GM20431 (cell line): ENCODE measurements around the gene NDUFC2.
"Not testable (repeated sequence)": the region's sequence is repeated elsewhere in the genome, so short reads cannot be mapped to it uniquely, and the experiment has no call there.

Experiments used
- in situ Hi-C: fragments of 300-500 bp; cut with MseI, MboI; formaldehyde crosslinking; loops from one replicate; pipeline ENCODE4 v1.15.0; 2020; ENCODE audit warnings: low sequenced_read_pairs; ENCODE audit not compliant: unreplicated experiment

NDUFC2 gene

DNA sequence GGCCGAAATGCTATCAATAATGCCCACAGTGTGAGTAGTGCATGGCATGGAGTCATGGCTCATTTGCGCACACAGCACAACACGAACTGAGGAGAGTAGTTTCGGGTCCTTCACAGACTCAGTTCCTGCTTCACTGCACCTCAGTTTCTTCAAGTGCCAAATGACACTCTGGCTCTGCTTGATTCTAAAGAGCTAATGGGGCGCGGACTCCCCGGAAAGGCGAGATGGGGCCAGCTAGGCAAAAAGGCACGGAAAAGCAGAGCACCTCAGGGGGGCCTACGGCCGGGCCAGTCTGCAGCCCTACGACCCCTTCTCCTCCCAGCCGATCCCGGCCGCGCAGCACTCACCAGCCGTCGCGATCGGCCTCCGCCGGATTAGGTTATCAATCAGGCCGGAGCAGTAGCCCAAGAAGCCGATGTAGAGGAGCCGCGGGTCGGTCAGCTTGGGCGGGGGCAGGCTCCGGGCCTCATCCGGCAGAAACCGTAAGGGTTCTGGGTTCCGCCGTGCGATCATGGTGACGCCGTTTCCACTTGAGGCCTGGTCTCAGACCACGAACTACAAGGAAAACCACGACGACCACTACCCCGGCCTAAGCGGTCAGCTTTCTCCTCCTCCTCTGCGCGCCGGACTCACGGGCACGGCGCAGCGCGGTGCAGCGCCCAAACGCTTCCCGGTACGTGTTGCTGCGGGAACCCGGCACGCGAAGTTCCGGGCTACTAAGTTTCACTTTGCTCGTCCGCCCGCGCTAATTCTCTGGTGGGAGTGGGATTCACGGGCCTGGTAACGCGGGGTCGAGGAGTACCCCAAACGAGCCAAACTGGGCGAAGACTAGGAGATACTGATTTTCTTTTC, at the start of gene NDUFC2:
NDUFC2 (minus strand) TSS at position 631 of the 852 bp plus-strand sequence; CDS start at position 513, 118 bp downstream.
- in situ Hi-C loops, result no loop called here

DNA sequence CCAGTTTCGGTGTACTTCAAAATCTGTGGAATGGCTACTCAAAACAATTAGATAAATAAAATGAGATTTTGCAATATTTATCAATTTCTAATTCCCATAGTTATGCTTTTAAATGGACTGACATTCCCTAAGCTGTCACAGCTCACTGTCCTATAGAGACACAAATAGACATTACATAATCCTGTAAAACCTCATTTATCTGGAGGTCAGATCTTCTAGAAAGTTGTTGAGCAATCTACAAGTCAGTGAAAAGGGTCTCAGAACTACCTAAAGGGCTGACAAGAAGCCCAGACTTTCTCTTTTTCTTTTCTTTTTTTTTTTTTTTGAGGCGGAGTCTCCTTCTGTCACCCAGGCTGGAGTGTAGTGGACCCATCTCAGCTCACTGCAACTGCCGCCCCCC, 47.7 kb upstream of the NDUFC2 start:
- in situ Hi-C loops, result no loop called here

DNA sequence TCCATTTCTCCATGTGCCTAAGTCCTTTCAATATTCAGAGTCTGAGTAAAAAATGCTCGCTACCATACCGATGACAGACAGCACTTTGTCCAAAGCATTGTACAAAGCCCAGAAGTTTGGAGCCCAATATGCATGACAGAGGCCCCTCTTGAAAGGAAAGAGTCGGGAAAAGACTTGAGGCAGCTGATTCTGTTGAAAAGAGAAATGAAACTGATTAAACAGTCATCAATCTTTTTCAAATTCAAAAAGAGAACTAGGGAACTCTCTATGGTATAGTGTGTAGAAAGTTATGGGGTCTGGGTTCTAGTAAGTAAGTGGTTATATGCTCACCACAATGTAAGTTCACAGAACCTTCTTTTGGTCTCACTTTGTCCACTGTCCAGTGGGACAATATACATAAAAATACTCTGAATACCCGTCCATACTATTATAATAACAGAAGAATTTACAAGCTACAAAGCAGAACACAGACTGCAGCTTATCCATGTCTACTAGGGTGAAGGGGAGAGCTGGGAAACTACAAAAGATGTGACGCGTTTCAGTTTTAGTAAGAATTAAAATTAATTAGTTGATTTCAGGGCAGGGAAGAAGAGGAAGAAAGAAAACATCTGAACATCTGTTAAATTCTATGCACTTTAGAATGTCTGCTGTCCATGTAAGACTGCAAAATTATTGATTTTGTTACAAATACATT, 33.1 kb upstream of the NDUFC2 start:
- in situ Hi-C loops, result no loop called here

DNA sequence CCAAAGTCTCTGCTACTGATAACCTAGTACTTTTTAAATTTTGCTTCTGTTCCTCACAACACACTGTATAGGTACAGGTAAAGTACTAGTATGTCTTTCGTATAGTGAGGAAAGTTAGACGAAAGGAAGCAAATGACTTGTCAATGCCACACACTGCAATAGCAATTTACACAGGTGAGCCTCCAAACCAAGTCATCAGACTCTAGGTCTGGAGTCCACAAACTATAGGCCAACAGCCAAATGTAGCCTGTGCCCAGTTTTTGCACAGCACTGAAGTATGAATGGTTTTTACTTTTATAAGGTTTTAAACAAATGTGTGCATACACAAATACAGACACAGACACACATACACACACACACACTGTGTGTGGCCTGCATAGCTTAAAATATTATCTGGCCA, 31.6 kb upstream of the NDUFC2 start:
- in situ Hi-C loops, result no loop called here

DNA sequence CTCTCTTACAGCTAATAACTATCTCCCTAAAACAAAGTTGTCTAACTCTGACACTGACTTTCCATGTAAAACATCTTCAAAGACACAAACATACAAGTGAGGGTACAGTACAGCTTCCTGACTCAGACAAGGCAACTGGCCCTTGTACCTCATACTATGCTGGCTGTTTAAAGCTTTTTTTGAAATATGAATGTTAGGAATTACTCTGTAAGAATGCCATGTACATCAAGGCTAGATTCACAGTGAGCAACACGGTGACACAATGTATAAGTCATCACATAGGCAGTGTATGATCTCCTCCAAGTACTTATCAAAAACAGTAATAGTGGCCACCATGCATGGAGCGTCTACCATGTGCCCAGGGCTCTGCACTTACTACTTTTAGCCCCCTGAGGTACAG, 31.2 kb upstream of the NDUFC2 start:
- in situ Hi-C loops, result no loop called here

DNA sequence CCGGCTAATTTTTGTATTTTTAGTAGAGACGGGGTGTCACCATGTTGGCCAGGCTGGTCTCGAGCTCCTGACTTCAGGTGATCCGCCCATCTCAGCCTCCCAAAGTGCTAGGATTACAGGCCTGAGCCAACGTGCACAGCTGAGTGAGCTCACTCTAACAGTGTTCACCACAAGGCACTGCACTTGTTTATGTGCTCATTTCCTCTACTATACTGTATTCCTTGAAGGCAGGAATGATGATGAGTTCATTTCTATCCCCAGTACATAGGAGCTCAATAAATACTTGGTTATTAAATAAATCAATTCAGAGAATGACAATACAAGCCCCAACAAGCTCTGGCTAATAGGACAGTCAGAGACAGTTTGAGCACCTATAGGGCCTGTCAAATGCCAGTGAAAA, 30.7 kb upstream of the NDUFC2 start:
- in situ Hi-C loops, result no loop called here

DNA sequence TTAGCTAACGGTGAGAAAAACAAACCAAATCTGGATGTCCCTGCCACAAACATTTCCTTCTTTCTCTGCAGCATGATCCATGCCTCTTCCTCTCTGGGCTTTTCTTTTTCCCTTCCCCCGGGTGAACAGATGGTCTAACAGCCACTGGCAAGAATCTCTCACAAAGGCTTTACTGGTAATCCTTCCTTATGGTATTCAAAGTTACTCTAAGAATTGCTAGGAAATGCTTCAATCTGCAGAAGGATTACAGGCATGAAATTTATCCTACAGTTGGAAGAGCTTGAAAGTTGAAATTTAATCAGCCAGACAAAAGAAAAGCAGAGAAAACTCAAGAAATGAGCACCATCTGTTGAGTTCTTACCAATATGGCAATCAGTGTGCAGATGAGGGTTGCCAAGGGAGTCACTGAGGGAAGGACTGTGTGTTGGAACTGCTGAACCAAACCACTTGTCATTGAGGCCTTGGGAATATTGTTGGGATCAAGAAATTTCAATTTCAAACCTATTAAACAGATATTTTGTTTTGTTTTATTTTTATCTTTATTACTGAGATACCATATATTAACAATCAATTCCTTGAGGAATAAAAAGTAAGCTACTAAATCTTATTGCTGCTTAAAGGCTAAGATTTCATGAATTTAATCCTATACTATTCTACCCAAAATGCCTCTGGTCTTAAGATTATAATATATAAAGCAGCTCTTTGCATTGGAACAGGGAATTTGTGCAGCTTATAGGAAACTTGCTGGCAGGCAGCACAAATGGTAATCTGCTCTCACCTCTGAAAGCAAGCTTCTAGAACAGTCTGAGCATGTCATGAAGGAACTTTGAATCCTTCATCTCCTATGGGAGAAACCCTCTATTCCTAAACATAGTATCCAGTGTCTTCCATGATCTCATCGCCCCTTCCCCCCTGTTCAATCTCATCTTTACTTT, 29.7 kb upstream of the NDUFC2 start:
- in situ Hi-C loops, result no loop called here

DNA sequence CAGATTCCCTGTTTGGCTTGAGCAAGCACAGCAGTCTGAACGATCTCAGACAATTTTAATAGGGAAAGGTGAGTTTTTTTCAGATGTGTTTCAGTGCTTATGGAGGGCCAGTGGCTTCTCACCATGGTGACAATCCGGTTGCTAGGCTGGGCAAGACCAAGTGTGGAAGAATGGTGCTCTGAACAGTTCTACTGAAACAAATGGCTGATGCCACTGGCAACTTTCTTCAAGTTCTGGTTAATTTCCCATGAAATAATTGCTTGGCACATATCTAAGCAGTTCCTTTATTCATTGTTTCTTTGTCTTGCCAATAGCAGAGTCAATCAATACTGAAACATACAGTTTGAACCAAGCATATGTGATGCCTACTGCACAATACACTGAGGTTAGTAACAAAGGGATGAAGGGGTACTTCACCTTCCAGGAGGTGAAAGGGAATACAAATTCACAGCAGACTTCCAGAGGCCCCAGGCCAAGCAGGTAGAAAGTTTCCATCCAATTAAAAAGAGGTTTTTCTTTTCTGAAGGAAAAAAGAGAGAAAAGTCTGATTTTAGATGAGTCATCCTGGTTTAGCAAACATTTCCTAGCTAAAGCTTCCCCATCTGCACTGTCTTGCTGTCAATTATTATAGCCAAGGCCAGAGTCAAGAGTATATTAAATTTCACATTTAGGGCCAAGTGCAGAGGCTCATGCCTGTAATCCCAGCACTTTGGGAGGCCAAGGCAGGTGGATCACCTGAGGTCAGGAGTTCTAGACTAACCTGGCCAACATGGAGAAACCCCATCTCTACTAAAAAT, 21.2 kb upstream of the NDUFC2 start:
- in situ Hi-C loops, result no loop called here

DNA sequence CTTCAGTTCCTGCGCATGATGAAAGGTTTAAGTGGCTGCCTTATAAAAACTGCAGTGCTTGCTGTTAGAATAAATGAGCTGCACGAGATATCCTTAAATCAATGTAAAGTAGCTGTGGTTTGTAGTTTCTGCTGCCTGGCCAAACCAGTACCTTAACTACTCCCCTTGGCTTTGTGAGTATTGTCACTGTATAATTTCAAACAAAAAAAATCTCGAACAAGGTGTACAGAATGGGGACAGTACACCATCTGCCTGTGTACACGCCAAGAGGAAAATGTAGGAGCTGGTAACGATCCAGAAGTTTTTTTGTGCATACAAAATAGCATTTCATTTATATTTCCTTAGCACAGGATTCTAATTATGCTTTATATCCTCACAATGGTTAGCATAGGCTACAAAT, 20.6 kb upstream of the NDUFC2 start:
- in situ Hi-C loops, result no loop called here

DNA sequence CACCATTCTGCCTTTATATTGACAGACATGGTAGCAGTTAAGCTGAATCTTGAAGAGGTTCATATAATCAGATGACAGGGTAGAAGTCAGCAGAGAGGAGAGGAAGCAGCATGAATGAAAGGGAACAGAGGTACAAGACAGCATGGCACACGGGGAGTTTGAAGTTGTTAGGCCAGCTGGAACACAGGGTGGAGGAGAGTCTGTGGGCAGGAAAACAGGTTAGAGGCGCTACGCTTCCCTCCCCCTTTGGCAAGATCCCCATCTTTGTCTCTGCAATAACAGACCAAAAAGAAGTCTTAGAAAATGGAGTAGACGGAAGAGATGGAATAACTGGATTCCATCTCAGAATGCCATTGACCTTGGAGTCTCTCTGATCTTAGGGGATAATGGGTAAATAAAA, 20.0 kb upstream of the NDUFC2 start:
- in situ Hi-C loops, result no loop called here

DNA sequence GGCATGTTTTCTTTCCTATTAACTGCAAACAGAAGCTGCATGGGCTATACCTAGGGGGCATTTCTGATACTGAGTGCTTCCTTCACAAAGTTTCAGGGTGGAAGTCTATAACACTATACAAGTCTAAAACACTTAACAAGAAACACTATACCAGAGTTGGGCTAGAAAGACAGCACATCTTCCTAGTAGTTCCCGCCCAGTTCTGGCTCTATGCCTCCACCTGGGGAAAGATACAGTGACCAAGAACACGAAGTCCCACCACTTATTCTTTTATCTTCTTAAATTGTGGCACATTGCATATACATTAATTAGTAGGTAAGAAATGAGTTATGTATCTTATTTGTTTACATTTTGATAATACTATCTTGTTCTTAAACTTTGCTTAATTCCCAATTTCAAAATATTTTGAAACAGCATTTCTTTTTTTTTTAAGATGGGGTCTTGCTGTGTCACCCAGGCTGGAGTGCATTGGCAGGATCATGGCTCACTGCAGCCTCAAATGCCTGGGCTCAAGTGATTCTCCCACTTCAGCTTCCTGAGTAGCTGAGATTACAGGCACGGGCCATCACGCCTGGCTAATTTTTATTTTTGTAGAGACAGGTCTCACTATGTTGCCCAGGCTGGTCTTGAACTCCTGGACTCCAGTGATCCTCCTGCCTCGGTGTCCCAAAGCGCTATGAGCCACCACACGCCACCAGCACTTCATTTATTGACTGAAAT, 18.2 kb upstream of the NDUFC2 start:
- in situ Hi-C loops, result no loop called here

DNA sequence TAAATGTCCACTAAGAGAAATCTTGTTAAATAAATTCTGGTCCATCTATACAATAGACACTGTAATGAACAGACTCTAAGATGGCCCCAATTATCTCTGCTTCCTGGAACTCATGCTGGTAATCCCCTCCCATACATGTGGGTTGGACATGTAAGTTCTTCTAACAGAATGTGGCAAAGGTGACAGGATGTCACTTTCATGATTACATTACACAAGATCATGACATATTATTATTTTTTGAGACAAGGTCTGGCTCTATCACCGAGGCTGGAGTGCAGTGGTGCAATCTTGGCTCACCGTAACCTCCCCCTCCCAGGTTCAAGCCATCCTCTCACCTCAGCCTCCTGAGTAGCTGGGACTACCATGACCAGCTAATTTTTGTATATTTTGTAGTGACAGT, 14.6 kb upstream of the NDUFC2 start:
- in situ Hi-C loops, result no loop called here

DNA sequence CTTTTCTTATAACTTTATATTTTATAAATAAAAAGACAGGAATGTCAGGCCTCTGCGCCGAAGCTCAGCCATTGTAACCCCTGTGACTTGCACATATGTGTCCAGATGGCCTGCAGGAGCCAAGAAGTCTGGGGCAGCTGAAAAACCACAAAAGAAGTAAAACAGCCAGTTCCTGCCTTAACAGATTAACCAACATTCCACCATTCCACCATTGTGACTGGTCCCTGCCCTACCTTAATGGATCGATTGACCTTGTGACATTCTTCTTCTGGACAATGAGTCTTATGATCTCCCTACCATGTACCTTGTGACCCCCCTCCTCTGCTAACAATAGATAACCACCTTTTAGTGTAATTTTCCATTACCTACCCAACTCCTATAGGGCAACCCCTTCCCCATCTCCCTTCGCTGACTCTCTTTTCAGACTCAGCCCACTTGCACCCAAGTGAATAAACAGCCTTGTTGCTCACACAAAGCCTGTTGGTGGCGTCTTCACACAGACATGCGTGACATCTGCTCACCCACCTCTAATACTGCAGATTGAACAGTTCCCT, 6.9 kb upstream of the NDUFC2 start:
- in situ Hi-C loops, result not testable (repeated sequence)

DNA sequence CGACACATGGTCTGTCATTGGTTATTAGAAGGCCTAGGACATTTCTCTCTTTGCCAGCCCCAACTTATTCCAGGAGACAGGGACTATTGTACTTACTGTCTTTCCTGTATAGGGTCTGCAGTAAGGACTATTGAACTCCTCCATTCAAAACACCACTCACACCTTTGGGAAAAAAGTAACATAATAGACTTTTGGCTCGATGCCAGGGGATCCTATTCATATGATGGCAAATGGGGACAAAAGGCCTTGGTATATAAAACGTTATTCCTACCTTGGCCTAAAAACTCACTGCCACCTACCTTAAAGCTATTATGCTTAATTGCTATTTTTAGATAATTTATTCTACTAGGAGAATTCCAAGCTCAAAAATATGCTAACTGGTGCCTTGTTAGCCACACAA, 6.3 kb upstream of the NDUFC2 start:
- in situ Hi-C loops, result no loop called here

DNA sequence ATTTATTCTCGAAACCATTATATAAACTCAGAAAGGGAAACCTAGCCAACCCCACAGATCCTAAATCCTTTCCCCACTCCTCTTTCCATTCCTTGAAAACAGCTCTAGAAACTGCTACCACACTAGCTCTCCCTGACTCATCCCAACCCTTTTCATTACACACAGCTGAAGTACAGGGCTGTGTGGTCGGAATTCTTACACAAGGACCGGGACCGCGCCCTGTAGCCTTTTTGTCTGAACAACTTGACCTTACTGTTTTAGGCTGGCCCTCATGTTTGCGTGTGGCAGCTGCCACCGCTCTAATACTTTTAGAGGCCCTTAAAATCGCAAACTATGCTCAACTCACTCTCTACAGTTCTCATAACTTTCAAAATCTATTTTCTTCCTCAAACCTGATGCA, 4.8 kb upstream of the NDUFC2 start:
- in situ Hi-C loops, result not testable (repeated sequence)

DNA sequence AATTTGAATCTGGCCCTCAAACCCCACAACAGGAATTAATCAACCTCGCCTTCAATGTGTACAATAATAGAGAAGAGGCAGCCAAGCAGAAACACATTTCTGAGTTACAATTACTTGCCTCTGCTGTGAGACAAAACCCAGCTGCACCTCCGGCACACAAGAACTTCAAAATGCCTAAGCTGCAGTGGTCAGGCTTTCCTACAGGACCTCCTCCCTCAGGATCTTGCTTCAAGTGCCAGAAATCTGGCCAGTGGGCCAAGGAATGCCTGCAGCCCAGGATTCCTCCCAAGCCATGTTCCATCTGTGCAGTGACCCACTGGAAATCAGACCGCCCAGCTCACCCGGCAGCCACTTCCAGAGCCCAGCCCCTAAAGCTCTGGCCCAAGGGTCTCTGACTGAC, 3.4 kb upstream of the NDUFC2 start:
- in situ Hi-C loops, result no loop called here

DNA sequence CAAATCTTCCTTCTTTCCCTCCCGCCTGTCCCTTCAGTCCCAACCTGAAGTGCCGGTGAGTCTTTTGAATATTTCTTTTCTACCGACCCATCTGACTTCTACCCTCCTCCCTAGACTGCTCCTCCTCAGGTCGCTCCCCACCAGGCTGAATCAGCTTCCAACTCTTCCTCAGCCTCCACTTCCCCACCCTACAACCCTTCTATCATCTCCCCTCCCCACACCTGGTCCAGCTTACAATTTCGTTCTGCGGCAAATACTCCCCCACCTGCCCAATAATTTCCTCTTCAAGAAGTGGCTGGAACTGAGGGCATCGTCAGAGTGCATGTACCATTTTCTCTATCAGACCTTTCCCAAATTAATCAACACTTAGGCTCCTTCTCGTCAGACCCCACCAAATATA, 2.5 kb upstream of the NDUFC2 start:
- in situ Hi-C loops, result no loop called here

DNA sequence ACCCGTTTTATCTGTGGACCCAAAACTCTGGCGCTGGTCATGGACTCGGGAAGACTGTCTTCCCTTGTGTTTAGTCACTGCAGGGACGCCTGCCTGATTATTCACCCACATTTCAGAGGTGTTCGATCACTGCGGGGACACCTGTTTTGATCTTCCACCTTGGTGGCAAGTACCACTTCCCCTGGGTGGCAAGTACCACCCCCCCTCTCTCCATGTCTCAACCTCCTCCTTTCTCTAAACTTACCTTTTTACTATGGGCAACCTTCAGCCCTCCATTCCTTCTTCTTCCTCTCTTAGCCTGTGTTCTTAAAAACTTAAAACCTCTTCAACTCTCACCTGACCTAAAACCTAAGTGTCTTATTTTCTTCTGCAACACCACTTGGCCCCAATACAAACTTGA, 1.9 kb upstream of the NDUFC2 start:
- in situ Hi-C loops, result no loop called here
